GM23338 (cell line): Measurements from ENCODE around the gene IQGAP2. TPM values are rescaled to one million over a fixed set of nuclear protein-coding genes. Genes with fewer than 3 reads are reported as not detected.

Source experiments
- ATAC-seq: fragments of 200-7000 bp; cut with Tn5 transposase; 3 replicates; pipeline ENCODE4 v1.9.1; 2020
- DNase-seq: peaks from one replicate; pipeline ENCODE4 v3.0.0-alpha.2; 2015; ENCODE audit warnings: low spot score
- H2AFZ ChIP-seq: fragments of 200-600 bp; sonication (generic); 2 replicates; pipeline ENCODE4 v1.8.0; 2016; ENCODE audit warnings: antibody characterized with exemption, mild to moderate bottlenecking, moderate library complexity
- H3F3A ChIP-seq: fragments of 200-600 bp; sonication (generic); replicated peaks from 2 replicates; pipeline ENCODE4 v1.8.0; 2017; ENCODE audit warnings: antibody characterized with exemption, mixed run types, low read depth
- H3K27ac ChIP-seq: fragments of 200-600 bp; sonication (generic); 2 replicates; pipeline ENCODE4 v1.6.1; 2016; ENCODE audit warnings: low read depth
- H3K27me3 ChIP-seq: fragments of 200-600 bp; sonication (generic); 2 replicates; pipeline ENCODE4 v1.8.0; 2016; ENCODE audit warnings: mild to moderate bottlenecking, mixed run types, moderate library complexity; ENCODE audit not compliant: insufficient read depth
- H3K36me3 ChIP-seq: fragments of 200-600 bp; sonication (generic); 2 replicates; pipeline ENCODE4 v1.8.0; 2016; ENCODE audit warnings: mild to moderate bottlenecking; ENCODE audit not compliant: insufficient read depth
- H3K4me1 ChIP-seq: fragments of 200-600 bp; sonication (generic); 2 replicates; pipeline ENCODE4 v1.8.0; 2016; ENCODE audit warnings: mild to moderate bottlenecking, moderate library complexity; ENCODE audit not compliant: insufficient read depth
- H3K4me2 ChIP-seq: fragments of 200-600 bp; sonication (generic); 2 replicates; pipeline ENCODE4 v1.7.1; 2017; ENCODE audit warnings: mixed run types
- H3K4me3 ChIP-seq: fragments of 200-600 bp; sonication (generic); 2 replicates; pipeline ENCODE4 v1.6.1; 2016; ENCODE audit warnings: mixed run types
- H3K79me2 ChIP-seq: fragments of 200-600 bp; sonication (generic); replicated peaks from 2 replicates; pipeline ENCODE4 v1.8.0; 2017; ENCODE audit warnings: mild to moderate bottlenecking; ENCODE audit not compliant: insufficient read depth
- H3K9me2 ChIP-seq: fragments of 200-600 bp; sonication (generic); 2 replicates; pipeline ENCODE4 v1.8.0; 2017; ENCODE audit not compliant: insufficient read depth
- H4K20me1 ChIP-seq: fragments of 200-600 bp; sonication (generic); replicated peaks from 2 replicates; pipeline ENCODE4 v1.8.0; 2017; ENCODE audit warnings: mild to moderate bottlenecking; ENCODE audit not compliant: insufficient read depth
- H3K27ac Mint-ChIP-seq: 2 replicates; pipeline ENCODE4 v1.8.0; 2020; ENCODE audit warnings: inconsistent platforms, mild to moderate bottlenecking, moderate library complexity, mixed read lengths
- H3K27me3 Mint-ChIP-seq: 3 replicates; pipeline ENCODE4 v1.8.0; 2022; ENCODE audit warnings: low read depth, mild to moderate bottlenecking, moderate library complexity, mixed read lengths, inconsistent platforms; ENCODE audit not compliant: insufficient read depth, poor library complexity
- H3K36me3 Mint-ChIP-seq: 3 replicates; pipeline ENCODE4 v1.8.0; 2021; ENCODE audit warnings: low read depth, mild to moderate bottlenecking, inconsistent platforms, moderate library complexity, mixed read lengths
- H3K4me1 Mint-ChIP-seq: 3 replicates; pipeline ENCODE4 v1.8.0; 2020; ENCODE audit warnings: mild to moderate bottlenecking, inconsistent platforms, mixed read lengths
- H3K4me3 Mint-ChIP-seq: 3 replicates; pipeline ENCODE4 v1.8.0; 2021; ENCODE audit warnings: moderate library complexity, mild to moderate bottlenecking, inconsistent platforms, mixed read lengths
- H3K9me3 Mint-ChIP-seq: 3 replicates; pipeline ENCODE4 v1.8.0; 2020; ENCODE audit warnings: moderate library complexity, mild to moderate bottlenecking, inconsistent platforms, mixed read lengths
- CREB1 ChIP-seq: fragments of 250-450 bp; sonication (Bioruptor Pico); IDR thresholded peaks from 2 replicates; pipeline ENCODE4 v1.5.0; 2020; ENCODE audit warnings: low read depth, mild to moderate bottlenecking, moderate library complexity
- ZNF114 ChIP-seq: fragments of 250-450 bp; sonication (Bioruptor Pico); IDR thresholded peaks from 2 replicates; pipeline ENCODE4 v1.5.0; 2020; ENCODE audit warnings: mild to moderate bottlenecking, moderate library complexity
- polyA plus RNA-seq: library from polyadenylated mRNA; unstranded; fragments of >200 nt; fragmentation: Nextera tagmentation; extraction: Ambion mirVana; gene quantifications from 2 replicates; pipeline ENCODE4 v1.2.1, GENCODE V29; 2016
- total RNA-seq: library from RNA; depleted of rRNA; stranded (reverse); fragments of >200 nt; shearing (Covaris generic); gene quantifications from 2 replicates; pipeline ENCODE4 v1.2.3, GENCODE V29; 2014
- TF ChIP-seq, protein P1 (sequence below), 2 experiments: fragments of 200-600 bp in 1 of 2; sonication (generic) in 1 of 2; conservative IDR thresholded peaks; 2 replicates each; pipeline versions ENCODE4 v1.5.1 to v1.6.1; 2016 to 2017; ENCODE audit warnings: antibody characterized with exemption in 2 of 2, low read depth in 2 of 2, mild to moderate bottlenecking in 2 of 2, moderate library complexity in 1 of 2
- TF ChIP-seq, protein P2 (sequence below): IDR thresholded peaks from one replicate; pipeline ENCODE4 v1.6.1; 2018; ENCODE audit warnings: antibody characterized with exemption; ENCODE audit not compliant: unreplicated experiment
- TF ChIP-seq, protein P3 (sequence below): fragments of 250-450 bp; sonication (Bioruptor Pico); IDR thresholded peaks from 2 replicates; pipeline ENCODE4 v1.5.0; 2020; ENCODE audit warnings: mild to moderate bottlenecking, moderate library complexity

IQGAP2 gene
- total and polyA plus RNA-seq, 2 experiments from 2014 or later, result 60.0 to 86.5 TPM

DNA sequence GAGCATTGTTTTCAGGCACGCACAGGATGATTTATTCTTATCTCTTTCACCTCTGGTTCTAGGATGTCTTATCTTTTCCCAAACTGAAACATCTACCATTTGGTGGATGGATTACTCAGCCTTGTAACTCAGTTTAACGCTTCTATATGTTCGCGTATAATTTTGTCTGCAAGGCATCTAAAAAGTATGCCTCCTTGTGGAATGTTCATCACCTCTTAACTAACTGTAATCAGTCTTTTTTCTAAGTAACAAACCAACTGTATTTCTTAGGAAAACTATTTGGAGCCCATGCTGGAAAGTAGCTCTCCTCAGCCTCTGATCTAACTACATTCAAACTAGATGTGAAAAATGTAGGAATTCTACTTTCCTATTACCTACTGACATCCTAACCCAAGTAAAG is 231.6 kb downstream of the IQGAP2 start:
- Mint-ChIP-seq H3K4me1 (peaks cover 22% of the 10 kb centered on the region), H3K9me3 (no peaks in the 10 kb centered on the region), H3K27me3 (no peaks in the 10 kb centered on the region), H3K27ac (no peak overlapping the region), H3K36me3 (no peaks in the 10 kb centered on the region), H3K4me3 (no peak overlapping the region)
- no peak overlapping the region for H3K4me3 ChIP-seq
- DNase-seq, result no peak
- TF ChIP-seq ZNF114 (CRISPR knock-in tag) (no peak), CREB1 (CRISPR knock-in tag) (no peak)
- TF ChIP-seq, protein P1, sequence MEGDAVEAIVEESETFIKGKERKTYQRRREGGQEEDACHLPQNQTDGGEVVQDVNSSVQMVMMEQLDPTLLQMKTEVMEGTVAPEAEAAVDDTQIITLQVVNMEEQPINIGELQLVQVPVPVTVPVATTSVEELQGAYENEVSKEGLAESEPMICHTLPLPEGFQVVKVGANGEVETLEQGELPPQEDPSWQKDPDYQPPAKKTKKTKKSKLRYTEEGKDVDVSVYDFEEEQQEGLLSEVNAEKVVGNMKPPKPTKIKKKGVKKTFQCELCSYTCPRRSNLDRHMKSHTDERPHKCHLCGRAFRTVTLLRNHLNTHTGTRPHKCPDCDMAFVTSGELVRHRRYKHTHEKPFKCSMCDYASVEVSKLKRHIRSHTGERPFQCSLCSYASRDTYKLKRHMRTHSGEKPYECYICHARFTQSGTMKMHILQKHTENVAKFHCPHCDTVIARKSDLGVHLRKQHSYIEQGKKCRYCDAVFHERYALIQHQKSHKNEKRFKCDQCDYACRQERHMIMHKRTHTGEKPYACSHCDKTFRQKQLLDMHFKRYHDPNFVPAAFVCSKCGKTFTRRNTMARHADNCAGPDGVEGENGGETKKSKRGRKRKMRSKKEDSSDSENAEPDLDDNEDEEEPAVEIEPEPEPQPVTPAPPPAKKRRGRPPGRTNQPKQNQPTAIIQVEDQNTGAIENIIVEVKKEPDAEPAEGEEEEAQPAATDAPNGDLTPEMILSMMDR (conservative IDR thresholded peaks at IDR 0.05; ENCODE audit: low read depth in 2 of 2), result no peak
- TF ChIP-seq, protein P2, sequence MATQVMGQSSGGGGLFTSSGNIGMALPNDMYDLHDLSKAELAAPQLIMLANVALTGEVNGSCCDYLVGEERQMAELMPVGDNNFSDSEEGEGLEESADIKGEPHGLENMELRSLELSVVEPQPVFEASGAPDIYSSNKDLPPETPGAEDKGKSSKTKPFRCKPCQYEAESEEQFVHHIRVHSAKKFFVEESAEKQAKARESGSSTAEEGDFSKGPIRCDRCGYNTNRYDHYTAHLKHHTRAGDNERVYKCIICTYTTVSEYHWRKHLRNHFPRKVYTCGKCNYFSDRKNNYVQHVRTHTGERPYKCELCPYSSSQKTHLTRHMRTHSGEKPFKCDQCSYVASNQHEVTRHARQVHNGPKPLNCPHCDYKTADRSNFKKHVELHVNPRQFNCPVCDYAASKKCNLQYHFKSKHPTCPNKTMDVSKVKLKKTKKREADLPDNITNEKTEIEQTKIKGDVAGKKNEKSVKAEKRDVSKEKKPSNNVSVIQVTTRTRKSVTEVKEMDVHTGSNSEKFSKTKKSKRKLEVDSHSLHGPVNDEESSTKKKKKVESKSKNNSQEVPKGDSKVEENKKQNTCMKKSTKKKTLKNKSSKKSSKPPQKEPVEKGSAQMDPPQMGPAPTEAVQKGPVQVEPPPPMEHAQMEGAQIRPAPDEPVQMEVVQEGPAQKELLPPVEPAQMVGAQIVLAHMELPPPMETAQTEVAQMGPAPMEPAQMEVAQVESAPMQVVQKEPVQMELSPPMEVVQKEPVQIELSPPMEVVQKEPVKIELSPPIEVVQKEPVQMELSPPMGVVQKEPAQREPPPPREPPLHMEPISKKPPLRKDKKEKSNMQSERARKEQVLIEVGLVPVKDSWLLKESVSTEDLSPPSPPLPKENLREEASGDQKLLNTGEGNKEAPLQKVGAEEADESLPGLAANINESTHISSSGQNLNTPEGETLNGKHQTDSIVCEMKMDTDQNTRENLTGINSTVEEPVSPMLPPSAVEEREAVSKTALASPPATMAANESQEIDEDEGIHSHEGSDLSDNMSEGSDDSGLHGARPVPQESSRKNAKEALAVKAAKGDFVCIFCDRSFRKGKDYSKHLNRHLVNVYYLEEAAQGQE, result no peak
- TF ChIP-seq, protein P3, sequence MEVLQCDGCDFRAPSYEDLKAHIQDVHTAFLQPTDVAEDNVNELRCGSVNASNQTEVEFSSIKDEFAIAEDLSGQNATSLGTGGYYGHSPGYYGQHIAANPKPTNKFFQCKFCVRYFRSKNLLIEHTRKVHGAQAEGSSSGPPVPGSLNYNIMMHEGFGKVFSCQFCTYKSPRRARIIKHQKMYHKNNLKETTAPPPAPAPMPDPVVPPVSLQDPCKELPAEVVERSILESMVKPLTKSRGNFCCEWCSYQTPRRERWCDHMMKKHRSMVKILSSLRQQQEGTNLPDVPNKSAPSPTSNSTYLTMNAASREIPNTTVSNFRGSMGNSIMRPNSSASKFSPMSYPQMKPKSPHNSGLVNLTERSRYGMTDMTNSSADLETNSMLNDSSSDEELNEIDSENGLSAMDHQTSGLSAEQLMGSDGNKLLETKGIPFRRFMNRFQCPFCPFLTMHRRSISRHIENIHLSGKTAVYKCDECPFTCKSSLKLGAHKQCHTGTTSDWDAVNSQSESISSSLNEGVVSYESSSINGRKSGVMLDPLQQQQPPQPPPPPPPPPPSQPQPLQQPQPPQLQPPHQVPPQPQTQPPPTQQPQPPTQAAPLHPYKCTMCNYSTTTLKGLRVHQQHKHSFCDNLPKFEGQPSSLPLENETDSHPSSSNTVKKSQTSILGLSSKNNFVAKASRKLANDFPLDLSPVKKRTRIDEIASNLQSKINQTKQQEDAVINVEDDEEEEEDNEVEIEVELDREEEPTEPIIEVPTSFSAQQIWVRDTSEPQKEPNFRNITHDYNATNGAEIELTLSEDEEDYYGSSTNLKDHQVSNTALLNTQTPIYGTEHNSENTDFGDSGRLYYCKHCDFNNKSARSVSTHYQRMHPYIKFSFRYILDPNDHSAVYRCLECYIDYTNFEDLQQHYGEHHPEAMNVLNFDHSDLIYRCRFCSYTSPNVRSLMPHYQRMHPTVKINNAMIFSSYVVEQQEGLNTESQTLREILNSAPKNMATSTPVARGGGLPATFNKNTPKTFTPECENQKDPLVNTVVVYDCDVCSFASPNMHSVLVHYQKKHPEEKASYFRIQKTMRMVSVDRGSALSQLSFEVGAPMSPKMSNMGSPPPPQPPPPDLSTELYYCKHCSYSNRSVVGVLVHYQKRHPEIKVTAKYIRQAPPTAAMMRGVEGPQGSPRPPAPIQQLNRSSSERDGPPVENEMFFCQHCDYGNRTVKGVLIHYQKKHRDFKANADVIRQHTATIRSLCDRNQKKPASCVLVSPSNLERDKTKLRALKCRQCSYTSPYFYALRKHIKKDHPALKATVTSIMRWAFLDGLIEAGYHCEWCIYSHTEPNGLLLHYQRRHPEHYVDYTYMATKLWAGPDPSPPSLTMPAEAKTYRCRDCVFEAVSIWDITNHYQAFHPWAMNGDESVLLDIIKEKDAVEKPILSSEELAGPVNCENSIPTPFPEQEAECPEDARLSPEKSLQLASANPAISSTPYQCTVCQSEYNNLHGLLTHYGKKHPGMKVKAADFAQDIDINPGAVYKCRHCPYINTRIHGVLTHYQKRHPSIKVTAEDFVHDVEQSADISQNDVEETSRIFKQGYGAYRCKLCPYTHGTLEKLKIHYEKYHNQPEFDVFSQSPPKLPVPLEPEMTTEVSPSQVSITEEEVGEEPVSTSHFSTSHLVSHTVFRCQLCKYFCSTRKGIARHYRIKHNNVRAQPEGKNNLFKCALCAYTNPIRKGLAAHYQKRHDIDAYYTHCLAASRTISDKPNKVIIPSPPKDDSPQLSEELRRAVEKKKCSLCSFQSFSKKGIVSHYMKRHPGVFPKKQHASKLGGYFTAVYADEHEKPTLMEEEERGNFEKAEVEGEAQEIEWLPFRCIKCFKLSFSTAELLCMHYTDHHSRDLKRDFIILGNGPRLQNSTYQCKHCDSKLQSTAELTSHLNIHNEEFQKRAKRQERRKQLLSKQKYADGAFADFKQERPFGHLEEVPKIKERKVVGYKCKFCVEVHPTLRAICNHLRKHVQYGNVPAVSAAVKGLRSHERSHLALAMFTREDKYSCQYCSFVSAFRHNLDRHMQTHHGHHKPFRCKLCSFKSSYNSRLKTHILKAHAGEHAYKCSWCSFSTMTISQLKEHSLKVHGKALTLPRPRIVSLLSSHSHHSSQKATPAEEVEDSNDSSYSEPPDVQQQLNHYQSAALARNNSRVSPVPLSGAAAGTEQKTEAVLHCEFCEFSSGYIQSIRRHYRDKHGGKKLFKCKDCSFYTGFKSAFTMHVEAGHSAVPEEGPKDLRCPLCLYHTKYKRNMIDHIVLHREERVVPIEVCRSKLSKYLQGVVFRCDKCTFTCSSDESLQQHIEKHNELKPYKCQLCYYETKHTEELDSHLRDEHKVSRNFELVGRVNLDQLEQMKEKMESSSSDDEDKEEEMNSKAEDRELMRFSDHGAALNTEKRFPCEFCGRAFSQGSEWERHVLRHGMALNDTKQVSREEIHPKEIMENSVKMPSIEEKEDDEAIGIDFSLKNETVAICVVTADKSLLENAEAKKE (CRISPR knock-in tag), result no peak
- no peaks in the 10 kb centered on the region for H3K27me3 ChIP-seq
- H2AFZ ChIP-seq, result no peak overlapping the region
- no peak overlapping the region for H3K27ac ChIP-seq
- no peaks in the 10 kb centered on the region for H3K36me3 ChIP-seq
- ATAC-seq, result no peak
- no peak overlapping the region for H3K4me2 ChIP-seq
- H3K79me2 ChIP-seq, result no peaks in the 10 kb centered on the region
- no peaks in the 10 kb centered on the region for H3F3A ChIP-seq
- peaks cover 8% of the 10 kb centered on the region; the same call in 1 of the 2 replicates for H3K4me1 ChIP-seq
- no peaks in the 10 kb centered on the region for H4K20me1 ChIP-seq
- H3K9me2 ChIP-seq, result no peaks in the 10 kb centered on the region
